K562 (cell line): ENCODE measurements around the gene SYNRG. TPM values are rescaled to one million over a fixed set of nuclear protein-coding genes. Genes with fewer than 3 reads are reported as not detected.

Source experiments
- E2F6 ChIP-seq, 2 experiments: IDR thresholded peaks; 2 replicates each; pipeline ENCODE4 v1.6.1; 2011; ENCODE audit warnings: borderline replicate concordance in 1 of 2, control low read depth in 1 of 2, low read depth in 1 of 2, low read length in 1 of 2, mild to moderate bottlenecking in 1 of 2, mixed read lengths in 1 of 2, moderate library complexity in 1 of 2; ENCODE audit not compliant: insufficient read depth in 1 of 2, insufficient read length in 1 of 2, poor library complexity in 1 of 2, severe bottlenecking in 1 of 2; ENCODE audit errors: extremely low read depth in 1 of 2
- GTF2B ChIP-seq: IDR thresholded peaks from 2 replicates; pipeline ENCODE4 v1.6.1; 2011; ENCODE audit not compliant: insufficient read length; ENCODE audit errors: extremely low read depth
- HDAC1 ChIP-seq, 2 experiments: fragments of 450-650 bp; IDR thresholded peaks; 2 replicates each; pipeline ENCODE4 v1.6.1; 2016 to 2017; ENCODE audit warnings: inconsistent platforms in 1 of 2, mild to moderate bottlenecking in 1 of 2, moderate library complexity in 1 of 2
- HDAC3 ChIP-seq: fragments of 450-650 bp; IDR thresholded peaks from 2 replicates; pipeline ENCODE4 v1.6.1; 2018; ENCODE audit warnings: borderline replicate concordance, mild to moderate bottlenecking, moderate library complexity; ENCODE audit not compliant: partially characterized antibody
- NCOA6 ChIP-seq: fragments of 450-650 bp; IDR thresholded peaks from 2 replicates; pipeline ENCODE4 v1.6.1; 2017; ENCODE audit warnings: mild to moderate bottlenecking
- NFE2L1 ChIP-seq: fragments of 450-650 bp; IDR thresholded peaks from 2 replicates; pipeline ENCODE4 v1.6.1; 2016; ENCODE audit warnings: missing genetic modification characterization, low read depth, mild to moderate bottlenecking, missing compliant biosample characterization, moderate library complexity, borderline replicate concordance
- POLR2H ChIP-seq: IDR thresholded peaks from 2 replicates; pipeline ENCODE4 v1.6.1; 2016; ENCODE audit warnings: missing genetic modification characterization, low read depth, mild to moderate bottlenecking, control low read depth, missing compliant biosample characterization, moderate library complexity
- RBM39 ChIP-seq: fragments of 200-400 bp; formaldehyde crosslinking; optimal IDR thresholded peaks from 2 replicates; pipeline ENCODE3; 2018; ENCODE audit warnings: low read depth, low read length
- SMARCA4 ChIP-seq: fragments of 450-650 bp; IDR thresholded peaks from 2 replicates; pipeline ENCODE4 v1.6.1; 2016
- STAT5B ChIP-seq: fragments of 250-450 bp; sonication (Bioruptor Pico); IDR thresholded peaks from 2 replicates; pipeline ENCODE4 v1.8.0; 2021; ENCODE audit warnings: mild to moderate bottlenecking, inconsistent platforms
- TARDBP ChIP-seq: fragments of 450-650 bp; IDR thresholded peaks from 2 replicates; pipeline ENCODE4 v1.6.1; 2016
- TEAD4 ChIP-seq, 2 experiments: sonication (generic) in 1 of 2; formaldehyde crosslinking in 1 of 2; IDR thresholded peaks; 2 replicates each; pipeline versions ENCODE4 v1.6.1 to v1.8.0; 2012 to 2022; ENCODE audit warnings: borderline replicate concordance in 1 of 2, inconsistent platforms in 1 of 2, low read length in 1 of 2, mild to moderate bottlenecking in 1 of 2, missing genetic modification reagents in 1 of 2
- VEZF1 ChIP-seq: fragments of 200-800 bp; sonication (Bioruptor generic); IDR thresholded peaks from 2 replicates; pipeline ENCODE4 v1.6.1; 2017; ENCODE audit warnings: missing genetic modification characterization, missing compliant biosample characterization
- XRCC3 ChIP-seq: fragments of 450-650 bp; IDR thresholded peaks from 2 replicates; pipeline ENCODE4 v1.6.1; 2017; ENCODE audit warnings: mild to moderate bottlenecking, moderate library complexity
- ZNF511 ChIP-seq: sonication (generic); formaldehyde crosslinking; IDR thresholded peaks from 2 replicates; pipeline ENCODE4 v1.8.0; 2022; ENCODE audit warnings: mild to moderate bottlenecking, missing genetic modification reagents
- ZNF561 ChIP-seq: fragments of 450-650 bp; formaldehyde crosslinking; conservative IDR thresholded peaks from 2 replicates; pipeline ENCODE4 v1.4.0; 2020; ENCODE audit warnings: mild to moderate bottlenecking, moderate library complexity
- ZNF668 ChIP-seq: fragments of 250-450 bp; sonication (Bioruptor Pico); IDR thresholded peaks from 2 replicates; pipeline ENCODE4 v1.8.0; 2022; ENCODE audit warnings: mild to moderate bottlenecking, inconsistent platforms
- polyA plus RNA-seq, 8 experiments: library from polyadenylated mRNA; depleted of rRNA in 4 of 8; stranded (reverse) in 5 of 8; unstranded in 3 of 8; fragments of >200 nt; fragmentation: Nextera tagmentation in 2 of 8; fragmentation: Illumina TruSeq in 1 of 8; extraction: Ambion mirVana in 2 of 8; extraction: Trizol in 1 of 8; gene quantifications; 2 replicates each; pipeline versions ENCODE4 v1.2.1 to v1.2.3, GENCODE V29; 2011 to 2014; ENCODE audit warnings: inconsistent platforms in 1 of 8, missing spikeins in 1 of 8
- total RNA-seq, 7 experiments: library from RNA; depleted of rRNA in 6 of 7; stranded (reverse); fragments of >200 nt in 6 of 7; fragmentation: Illumina TruSeq in 2 of 7; extraction: Trizol in 2 of 7; gene quantifications; 2 replicates each; pipeline versions ENCODE4 v1.2.1 to v1.2.3, GENCODE V29; 2011 to 2021; ENCODE audit warnings: low replicate concordance in 1 of 7
- TF ChIP-seq, protein P1 (sequence below), 2 experiments: fragments of 450-650 bp; conservative IDR thresholded peaks; 2 replicates each; pipeline ENCODE4 v1.6.1; 2017; ENCODE audit warnings: mild to moderate bottlenecking in 2 of 2, moderate library complexity in 2 of 2

Gene SYNRG
- total and polyA plus RNA-seq, 9 of the 15 experiments (the other 6 are each of a cell fraction or from before 2014, with no cell fraction given): 2.9 to 28.2 (median 15.1) TPM

- TF ChIP-seq GTF2B (no peak), NFE2L1 (tag) (no peak), SMARCA4 (no peak), RBM39 (no peak), VEZF1 (CRISPR knock-in tag) (no peak), ZNF561 (CRISPR knock-in tag) (no peak), TARDBP (no peak), E2F6 (IDR thresholded peaks at IDR 0.05; ENCODE audit: borderline replicate concordance in 1 of 2, extremely low read depth in 1 of 2, insufficient read depth in 1 of 2, insufficient read length in 1 of 2, low read depth in 1 of 2, low read length in 1 of 2, poor library complexity in 1 of 2, severe bottlenecking in 1 of 2) (peak; percentile 20 to 64), STAT5B (no peak), XRCC3 (no peak), ZNF668 (no peak), POLR2H (no peak), HDAC3 (peak; percentile 24), TEAD4 (IDR thresholded peaks at IDR 0.05; ENCODE audit: low read length) (no peak), TEAD4 (CRISPR knock-in tag; IDR thresholded peaks at IDR 0.05; ENCODE audit: borderline replicate concordance) (no peak), ZNF511 (CRISPR knock-in tag) (no peak), NCOA6 (0 out of 2 replicates have a peak, but pooled peaks have one; percentile 20), HDAC1 (IDR thresholded peaks at IDR 0.05) (peak in 1 of 2 experiments; percentile 67; a peak in 1 of 4 replicates)
- TF ChIP-seq, protein P1, sequence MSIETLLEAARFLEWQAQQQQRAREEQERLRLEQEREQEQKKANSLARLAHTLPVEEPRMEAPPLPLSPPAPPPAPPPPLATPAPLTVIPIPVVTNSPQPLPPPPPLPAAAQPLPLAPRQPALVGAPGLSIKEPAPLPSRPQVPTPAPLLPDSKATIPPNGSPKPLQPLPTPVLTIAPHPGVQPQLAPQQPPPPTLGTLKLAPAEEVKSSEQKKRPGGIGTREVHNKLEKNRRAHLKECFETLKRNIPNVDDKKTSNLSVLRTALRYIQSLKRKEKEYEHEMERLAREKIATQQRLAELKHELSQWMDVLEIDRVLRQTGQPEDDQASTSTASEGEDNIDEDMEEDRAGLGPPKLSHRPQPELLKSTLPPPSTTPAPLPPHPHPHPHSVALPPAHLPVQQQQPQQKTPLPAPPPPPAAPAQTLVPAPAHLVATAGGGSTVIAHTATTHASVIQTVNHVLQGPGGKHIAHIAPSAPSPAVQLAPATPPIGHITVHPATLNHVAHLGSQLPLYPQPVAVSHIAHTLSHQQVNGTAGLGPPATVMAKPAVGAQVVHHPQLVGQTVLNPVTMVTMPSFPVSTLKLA (conservative IDR thresholded peaks at IDR 0.05): peak; percentile 48 to 68; a peak in 2 of 4 replicates
Observed at GRCh38 chr17:37488607-37489196, 120.5 kb downstream of the SYNRG start (continued).
